NCI-H1417 (cell line): ENCODE measurements around the gene LARP4B.
"Not testable (repeated sequence)": the region's sequence is repeated elsewhere in the genome, so short reads cannot be mapped to it uniquely, and the experiment has no call there.

Source experiments
- DNase-seq, 3 experiments: peaks; one replicate each; lab custom pipeline; 2025; lab: John Stamatoyannopoulos, UW

LARP4B gene

DNA sequence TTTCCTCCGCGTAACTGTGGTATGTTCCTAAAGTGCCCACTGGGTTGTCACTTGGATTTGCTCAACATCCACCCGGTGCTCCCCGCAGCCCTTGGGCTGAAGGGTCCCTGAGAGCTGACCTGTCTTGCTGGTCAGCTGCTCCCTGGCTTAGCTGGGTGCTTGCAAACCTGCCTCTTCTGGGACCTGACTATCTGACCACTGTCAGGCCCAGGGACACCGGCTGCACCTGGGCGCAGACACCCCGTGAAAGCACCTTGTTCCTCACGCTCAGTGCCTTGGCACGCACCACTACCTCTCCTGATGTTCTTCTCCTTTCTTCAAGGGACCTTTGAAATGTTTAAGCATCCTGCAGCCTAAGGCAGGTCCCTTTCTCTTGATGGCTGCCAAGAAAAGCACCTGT is 26.6 kb upstream of the LARP4B start:
- no peak for DNase-seq

DNA sequence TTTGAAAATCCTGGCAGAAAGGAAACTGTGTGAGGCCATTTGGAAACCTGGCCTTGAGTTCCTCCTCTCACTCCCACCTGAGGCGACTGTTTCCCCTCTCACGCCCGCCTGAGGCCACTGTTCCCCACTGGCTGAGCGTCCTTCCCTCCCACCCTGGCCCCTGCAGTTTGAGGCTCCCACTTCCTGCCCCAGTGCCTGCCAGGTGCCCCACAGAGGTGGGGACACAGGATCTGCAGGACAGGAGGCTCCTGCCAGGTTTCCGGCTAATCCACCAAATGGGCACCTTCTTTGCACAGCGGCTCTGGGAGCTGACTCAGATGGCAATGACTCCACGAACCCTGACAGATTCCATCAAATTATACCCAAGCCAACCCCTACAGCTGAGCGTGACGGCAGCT is 24.3 kb upstream of the LARP4B start:
- DNase-seq, result no peak

DNA sequence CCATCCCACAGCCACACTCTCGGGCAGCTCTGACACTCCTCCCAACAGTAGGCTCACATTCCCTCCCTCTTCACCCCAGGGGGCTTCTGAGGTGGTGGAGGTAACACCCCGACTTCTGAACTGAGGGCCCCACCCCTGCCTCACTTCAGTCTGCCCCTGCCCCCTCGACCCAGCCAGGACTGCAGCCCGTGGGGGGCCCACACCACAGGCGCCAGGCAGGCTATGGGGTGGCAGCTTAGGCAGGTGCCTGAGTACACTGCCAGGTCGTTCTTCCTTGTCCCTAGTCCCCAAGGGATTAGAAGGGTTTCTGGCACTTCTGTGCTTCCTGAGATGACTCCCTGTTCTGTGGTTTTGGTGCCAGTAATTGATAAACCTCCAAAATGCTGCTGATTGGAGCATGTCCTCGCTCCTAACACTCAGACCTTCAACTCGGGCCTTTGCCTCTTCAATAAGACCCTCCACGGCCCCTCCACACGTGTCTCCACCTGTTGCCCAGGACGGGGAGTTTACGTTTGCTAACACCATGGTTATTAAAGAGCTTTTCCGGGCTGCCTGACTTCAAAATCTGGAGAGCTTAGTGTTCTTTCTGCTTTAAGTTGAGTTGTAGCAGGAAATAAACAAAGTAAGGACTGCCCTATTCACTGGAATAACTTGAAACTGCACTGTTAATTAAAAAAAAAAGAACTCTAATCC is 23.8 kb upstream of the LARP4B start:
- DNase-seq, result peak in 1 of 3 experiments; percentile 61

DNA sequence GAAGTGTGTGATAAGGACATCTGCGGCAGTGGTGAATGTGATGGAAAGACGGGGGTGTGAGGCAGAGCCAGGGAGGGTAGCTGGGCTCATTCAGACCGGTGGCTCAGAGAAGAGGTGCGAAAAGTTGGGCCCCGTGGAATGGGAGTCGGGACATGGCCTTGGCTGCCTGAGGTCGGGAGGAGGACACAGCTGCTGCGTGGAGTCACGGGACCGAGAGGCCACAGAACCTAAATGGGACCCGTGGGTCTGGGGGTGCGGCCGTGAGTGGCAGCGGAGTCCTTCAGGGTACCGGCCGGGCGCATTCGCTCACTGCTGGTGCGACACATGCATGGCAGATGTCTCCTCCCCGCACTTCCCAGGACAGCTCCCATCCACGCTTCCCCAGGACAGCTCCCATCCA is 22.9 kb upstream of the LARP4B start:
- DNase-seq, result no peak

DNA sequence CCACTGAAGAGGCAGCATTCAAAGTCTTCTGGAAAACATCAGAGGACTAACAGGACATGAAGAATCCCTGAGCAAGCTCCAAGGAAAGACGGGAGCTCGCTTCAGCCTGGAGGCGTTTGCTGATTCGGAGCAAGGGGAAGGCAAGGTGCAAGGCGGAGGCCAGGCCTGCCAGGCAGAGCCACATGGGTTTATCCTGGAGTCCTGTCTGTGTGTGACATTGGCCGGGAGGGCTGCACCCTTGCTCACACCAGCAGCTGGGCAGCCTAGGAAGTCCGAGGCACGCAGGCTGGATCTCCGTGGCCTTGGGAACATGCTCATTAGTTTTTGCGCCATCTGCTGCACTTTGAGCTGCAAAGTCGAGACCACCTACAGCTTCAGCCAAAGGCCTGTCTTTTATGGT is 22.3 kb upstream of the LARP4B start:
- no peak for DNase-seq

DNA sequence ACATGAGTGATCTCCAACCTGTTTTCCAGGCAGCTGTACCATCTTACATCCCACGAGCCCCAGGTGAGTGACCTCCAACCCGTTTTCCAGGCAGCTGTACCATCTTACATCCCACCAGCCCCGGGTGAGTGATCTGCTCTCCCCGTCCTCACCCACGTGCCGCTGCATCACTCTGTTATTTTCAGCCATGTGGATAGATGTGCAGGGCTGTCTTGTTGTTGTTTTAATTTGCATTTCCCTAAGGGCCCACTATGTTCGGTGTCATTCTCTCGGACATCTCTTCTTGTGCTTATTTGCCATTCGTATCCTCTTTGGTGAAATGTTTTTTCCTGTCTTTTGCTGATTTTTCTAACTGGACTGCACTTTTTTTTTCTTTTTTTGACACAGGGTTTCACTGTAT is 17.9 kb upstream of the LARP4B start:
- DNase-seq, result no peak

DNA sequence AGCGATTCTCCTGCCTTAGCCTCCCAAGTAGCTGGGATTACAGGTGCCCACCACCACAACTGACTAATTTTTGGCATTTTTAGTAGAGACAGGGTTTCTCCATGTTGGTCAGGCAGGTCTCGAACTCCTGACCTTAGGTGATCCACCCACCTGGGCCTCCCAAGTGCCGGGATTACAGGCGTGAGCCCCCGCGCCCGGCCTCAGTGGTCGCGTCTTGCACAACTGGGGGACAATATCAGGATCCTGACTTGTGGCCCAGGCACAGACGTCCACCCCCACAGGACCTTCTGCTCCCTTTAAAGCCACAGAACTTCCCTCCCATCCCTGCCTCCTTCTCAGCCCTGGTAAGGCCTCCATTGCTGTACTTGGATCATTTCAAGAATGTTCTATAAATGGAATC is 16.8 kb upstream of the LARP4B start:
- DNase-seq, result no peak

DNA sequence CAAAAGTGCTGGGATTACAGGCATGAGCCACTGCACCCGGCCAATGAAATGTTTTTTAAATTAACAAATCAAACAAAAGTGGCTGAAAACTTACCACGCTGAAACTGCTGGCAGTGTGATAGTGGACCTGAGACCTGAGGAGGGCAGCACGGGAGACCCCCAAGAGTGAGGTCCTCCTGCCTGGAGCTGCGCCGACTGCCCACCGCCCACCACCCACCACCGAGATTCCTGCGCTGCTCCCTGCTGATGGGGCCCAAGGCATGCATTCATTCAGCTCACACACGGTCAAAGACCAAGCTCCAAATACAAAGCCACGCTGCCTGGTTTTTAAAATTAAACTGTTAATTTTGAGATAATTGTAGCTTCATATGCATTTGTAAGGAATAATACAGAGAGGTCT is 16.4 kb upstream of the LARP4B start:
- no peak for DNase-seq

DNA sequence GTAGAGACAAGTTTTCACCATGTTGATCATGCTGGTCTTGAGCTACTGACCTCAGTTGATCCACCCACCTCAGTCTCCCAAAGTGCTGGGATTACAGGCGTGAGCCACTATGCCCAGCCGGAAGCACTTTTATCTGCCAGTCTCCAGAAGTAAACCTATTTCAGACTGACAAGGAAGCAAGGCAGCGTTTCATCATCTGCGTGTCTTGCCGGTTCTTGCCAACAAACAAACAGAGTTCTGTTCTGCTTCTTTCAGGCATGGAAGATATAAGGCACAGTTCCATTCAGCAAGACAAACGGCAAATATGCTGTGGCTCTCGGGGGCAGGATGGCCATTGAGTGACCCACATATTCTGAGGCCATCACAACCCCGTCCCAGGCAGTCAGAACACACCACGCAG is 15.5 kb upstream of the LARP4B start:
- DNase-seq, result no peak

DNA sequence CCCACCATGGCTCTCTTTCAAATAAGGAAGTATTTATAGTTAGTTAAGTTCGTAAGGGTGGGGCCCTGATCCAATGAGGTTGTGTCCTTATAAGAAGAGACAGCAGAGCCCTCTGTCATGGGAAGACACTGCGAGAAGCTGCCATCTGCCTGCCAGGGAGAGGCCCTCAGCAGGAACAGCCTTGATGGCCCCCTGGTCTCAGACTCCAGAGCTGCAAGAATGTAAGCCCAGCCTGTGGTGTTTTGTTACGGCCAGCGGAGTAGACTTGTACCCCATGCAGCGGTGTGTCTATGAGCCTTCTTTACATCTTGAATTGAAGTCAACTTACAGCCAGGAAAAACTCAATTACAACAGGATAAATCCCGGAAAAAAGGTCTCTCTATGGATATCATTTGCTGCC is 14.3 kb upstream of the LARP4B start:
- no peak for DNase-seq

DNA sequence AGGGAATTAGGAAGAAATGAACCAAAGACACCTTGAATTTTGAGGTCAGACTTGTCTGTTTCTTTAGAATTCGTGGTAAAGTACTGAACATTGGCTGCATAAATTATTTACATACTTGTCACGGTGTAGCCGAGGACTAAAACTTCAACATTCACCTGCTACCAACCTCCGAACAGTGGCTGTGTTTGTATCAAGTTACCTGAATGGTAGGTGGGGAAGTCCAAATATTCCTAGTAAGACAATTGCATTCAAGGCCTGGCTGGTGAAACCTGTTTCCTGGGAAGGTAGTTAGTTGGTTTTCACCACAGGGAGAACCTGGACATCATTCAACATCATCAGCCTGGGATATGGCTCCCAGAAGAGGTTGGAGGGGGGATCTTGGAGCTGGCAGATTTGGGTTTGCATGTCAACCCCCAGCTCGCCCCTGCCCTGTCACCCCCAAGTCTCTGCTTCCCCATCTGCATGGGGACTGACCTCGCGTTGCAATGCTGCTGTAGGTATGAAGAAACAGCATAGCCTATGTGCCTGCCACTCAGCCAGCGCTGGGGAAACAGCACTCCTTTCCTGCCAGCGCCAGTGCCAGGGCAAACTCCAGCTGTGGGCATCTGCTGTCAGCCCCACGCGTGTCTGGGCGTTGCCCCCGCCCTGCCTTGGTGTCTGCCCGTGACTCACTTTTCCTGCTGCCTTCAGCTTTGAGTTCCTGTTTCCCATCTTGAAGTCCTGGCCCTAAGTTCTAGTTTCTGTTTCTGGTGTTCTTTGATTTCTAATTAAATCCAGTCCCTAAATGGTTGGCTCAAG is 12.7 kb upstream of the LARP4B start:
- no peak for DNase-seq

DNA sequence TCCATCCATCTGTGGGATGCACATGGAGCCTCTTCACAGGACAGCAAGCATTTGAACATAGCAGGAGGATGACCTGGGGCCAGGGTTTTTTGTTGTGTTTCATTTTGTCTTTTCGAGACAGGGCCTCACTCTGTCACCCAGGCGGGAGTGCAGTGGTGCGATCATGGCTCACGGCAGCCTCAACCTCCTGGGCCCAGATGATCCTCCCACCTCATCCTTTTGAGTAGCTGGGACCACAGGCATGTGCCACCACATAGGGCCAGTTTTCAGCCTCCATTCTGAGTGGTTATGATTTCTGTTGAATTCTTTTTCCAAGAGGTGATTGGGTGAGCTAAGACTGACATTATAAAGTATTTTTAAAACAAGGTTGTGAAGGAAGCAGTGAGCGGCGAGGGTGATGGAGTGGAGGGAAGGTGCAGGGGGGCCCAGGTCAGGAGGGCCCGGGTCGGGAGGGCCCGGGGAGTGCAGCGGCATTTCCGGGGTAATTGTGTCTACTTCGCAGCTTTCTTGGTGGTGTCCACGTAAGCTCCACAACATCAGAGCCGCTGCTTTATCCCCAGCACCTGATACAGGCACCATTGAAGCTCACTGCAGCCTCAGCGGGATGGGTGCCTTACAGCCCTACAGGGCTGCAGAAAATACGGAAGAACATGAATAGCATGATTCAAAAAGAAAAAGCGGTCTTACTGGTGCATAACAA is 12.0 kb upstream of the LARP4B start:
- DNase-seq, result no peak

DNA sequence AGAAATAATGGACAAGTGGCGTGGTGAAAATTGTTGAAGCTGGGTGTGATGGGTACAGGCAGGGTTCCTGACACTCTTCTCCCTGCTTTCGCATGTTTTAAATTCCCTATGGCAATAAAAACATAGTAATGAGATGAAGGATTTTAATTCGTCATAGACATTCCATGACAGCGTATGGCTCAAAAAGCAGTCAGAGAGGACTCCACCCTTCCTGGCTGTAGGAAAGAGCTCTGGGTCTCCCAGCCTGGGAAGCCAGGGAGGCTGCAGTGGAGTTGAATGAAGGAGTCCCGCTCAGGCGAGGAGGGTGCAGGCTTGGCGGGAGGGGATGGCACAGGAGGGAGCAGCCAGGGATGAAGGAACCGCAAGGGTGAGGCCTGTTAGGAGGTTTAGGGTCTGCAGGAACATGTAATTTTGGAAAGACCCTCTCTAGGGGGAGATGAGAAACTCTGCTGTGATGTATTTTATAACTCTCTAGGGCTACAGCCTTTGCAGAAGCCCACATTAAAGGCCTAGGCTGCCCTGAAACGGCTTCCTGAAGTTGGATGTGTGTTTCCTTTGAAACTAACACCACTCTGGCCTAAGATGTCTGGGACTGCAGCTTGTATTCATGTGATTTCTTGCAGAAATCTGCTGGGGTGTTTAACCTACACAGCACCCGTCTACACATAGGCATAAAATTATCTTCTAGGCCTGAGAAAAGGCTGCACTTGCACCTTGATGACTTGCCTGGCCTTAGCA is 7.6 kb upstream of the LARP4B start:
- DNase-seq, result no peak

DNA sequence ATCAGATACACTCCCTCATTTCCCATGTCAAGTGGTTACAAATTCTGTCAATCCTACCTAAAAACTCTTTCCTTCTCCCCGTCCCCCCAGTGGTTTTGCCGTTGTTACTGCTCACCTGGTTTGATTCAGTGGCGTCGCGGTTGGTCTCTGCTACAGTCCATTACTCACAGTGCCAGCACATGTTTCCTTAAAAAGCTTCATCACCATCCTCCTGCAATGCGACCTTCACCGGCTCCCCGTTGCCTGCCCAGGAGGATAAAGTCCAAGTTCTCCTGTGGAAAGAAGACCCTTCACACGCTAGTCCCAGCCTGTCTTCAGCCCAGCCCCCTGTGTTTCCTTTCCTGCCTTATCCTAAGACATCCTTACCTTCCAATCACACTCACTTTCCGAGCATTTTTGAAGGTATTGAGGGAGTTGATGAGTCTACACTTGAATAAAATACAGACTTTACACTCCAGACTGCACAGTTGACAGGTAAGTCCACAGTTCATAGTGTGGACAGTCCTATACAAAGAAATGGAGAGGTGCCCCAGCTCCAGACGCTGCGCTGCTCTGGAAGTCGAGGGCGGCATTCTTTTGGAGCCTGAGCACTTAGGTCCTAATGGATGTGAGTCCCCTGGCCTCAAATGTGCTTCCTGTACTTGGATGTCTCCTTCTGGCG is 3.4 kb upstream of the LARP4B start:
- no peak for DNase-seq

DNA sequence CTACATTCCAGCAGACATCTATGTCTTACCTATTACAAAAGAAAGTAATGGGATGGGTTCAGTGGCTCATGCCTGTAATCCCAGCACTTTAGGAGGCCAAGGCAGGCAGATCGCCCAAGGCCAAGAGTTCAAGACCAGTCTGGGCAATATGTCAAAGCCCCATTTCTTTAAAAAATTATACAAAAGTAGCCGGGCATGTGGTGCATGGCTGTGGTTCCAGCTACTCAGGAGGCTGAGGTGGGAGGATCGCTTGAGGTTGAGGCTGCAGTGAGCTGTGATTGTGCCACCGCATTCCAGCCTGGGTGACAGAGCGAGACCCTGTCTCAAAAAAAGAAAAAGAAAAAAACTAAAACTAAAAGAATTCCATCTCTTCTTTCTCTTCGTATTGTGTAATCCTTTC is 2.7 kb upstream of the LARP4B start:
- DNase-seq, result not testable (repeated sequence)

DNA sequence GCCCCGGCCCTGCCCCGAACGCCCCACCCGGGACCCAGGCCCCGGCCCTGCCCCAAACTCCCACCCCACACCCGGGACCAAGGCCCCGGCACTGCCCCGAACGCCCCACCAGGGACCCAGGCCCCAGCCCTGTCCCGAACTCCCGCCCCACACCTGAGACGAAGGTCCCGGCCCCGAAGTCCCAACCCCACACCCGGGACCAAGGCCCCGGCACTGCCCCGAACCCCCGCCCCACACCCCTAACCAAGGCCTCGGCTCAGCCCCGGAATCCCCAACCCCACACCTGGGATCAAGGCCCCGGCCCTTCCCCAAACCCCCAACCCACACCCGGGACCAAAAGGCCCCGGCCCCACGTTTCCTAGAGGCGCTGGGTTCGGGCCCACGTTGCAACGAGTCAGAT is 1.1 kb upstream of the LARP4B start:
- DNase-seq, result no peak

DNA sequence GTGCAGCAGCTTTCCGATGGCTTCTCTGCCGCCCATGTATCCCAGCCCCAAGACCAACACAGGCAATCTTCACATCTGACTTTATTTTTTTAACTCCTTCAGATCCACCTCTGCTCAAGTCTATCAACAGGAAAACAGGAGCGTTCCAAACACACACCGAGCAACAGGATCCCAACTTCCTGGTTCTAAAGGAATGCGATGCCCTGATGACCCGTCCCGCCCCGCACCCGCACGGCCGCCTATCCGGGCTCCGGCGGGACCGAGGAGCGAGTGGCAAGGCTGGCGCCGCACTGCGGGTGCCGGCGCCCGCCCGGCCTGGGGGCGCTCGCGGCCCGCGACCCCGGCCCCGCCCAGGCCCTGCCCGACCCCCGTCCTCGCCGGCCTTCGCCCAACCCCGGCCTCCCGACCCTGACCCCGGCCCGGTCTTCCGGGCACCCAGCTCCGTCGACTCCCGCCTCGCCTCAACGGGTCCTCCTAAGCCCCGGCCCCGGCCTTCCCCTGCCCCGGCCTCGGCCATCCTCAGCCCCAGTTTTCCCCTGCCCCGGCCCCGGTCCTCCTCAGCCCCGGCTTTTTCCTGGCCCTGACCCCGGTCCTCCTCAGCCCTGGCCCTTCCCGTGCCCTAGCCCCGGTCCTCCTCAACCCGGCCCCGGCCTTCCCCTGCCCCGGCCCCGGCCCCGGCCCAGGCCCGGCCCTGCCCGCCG is 730 bp downstream of the LARP4B start:
- peak in 2 of 3 experiments; percentile 12 to 18 for DNase-seq

DNA sequence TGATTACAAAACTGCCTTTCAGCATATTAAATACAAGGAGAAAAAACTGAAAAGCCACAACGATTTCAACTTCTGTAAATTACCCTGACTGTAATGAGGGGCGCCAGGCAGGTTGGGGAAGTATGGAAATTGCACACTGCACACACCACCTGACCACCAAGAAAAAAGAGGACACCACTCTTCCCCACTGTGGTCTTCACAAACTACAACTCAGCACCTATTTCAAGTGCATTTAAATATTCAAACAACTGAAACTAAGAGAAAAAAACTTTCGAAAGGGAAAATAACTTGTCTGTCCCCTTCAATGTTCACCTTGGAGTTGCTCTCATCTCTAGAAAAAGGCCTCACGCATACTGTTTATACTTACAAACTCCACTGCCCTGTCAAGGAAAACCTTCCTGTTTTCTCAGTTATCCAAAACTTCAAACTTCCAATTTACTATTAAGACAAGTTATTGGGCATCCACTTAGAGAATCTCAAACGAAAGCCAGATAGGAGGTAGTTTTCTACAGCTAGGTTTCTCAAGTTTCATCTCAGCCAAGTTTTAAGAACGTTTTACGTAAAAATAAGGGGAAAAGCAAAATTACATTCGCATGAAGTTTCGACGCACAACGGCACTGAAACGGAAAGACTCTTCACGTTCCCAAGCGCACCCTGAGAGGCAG is 1.4 kb downstream of the LARP4B start:
- DNase-seq, result no peak

DNA sequence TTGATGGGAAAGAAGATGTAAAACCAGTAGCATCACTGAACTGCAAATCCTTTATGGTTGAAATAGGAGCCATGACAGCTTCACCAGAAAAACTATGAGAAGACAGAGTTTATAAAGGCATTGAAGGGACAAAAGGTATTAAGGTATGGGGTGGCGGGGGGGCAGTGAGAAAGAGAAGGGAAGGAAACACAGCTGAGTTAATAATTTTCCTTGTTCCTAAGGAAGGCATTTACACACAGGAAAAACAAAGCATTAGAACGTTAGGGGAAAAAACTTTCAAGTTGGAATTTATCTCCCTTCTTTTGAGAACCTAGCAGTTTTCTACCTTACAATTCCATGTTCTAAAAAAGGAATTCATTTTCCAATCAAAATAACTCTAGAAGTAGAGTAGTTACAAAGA is 4.4 kb downstream of the LARP4B start:
- DNase-seq, result no peak

DNA sequence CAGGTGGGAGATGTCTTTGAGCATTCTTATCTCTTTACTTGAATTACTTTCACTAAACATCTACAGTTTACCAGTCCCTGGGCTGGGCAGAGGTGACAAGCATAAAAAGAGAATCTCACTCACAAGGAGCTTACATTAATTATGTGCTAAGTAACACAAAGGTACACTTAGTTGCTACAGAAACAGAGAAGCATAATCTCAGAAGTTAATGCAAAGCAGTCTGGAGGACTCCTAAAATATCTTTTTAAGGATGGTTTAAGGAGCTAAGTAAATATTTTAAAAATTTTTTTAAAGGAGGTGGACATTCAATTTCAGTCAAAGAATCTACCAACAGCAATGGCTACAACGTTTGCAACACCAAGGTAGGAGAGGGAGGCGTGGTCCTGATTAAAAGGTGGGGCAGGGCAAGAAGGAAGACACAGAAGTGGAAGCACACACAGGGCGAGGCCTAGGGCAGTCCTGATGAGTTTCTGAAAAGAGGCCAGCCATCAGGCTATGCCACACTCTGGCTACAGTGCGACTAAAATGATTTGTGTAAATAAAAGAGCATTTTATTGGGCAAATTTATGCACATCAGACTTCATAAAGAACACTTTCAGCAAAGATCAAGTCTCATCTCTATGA is 5.3 kb downstream of the LARP4B start:
- DNase-seq, result no peak
